Liver (tissue), 9 donors: ENCODE data around the gene FILIP1. TPM values are rescaled to one million over a fixed set of nuclear protein-coding genes. Genes with fewer than 3 reads are reported as not detected.

Experiments used
- DNase-seq: peaks from one replicate; pipeline ENCODE4 v3.0.0-alpha.2; 2017; ENCODE audit warnings: low spot score
- H3K27ac ChIP-seq, 2 donors: one replicate each; pipeline ENCODE4 v1.7.0; 2013; ENCODE audit warnings: inconsistent platforms in 2 of 2, low read length in 2 of 2, control low read depth in 1 of 2, low read depth in 1 of 2, mild to moderate bottlenecking in 1 of 2
- H3K27me3 ChIP-seq, 4 donors: one replicate each; pipeline versions ENCODE4 v1.6.1 to v1.7.0; 2013; ENCODE audit warnings: low read length in 3 of 4, inconsistent platforms in 1 of 4, mild to moderate bottlenecking in 1 of 4, moderate library complexity in 1 of 4; ENCODE audit not compliant: control insufficient read depth in 4 of 4, insufficient read depth in 4 of 4
- H3K36me3 ChIP-seq, 4 donors: one replicate each; pipeline versions ENCODE4 v1.6.1 to v1.7.0; 2013; ENCODE audit warnings: low read length in 3 of 4, mild to moderate bottlenecking in 3 of 4, low read depth in 1 of 4, moderate library complexity in 1 of 4; ENCODE audit not compliant: control insufficient read depth in 4 of 4, insufficient read depth in 3 of 4
- H3K4me1 ChIP-seq, 4 donors: one replicate each; pipeline versions ENCODE4 v1.6.1 to v1.7.0; 2013; ENCODE audit warnings: low read length in 3 of 4, mild to moderate bottlenecking in 3 of 4, moderate library complexity in 1 of 4; ENCODE audit not compliant: control insufficient read depth in 4 of 4, insufficient read depth in 4 of 4
- H3K4me3 ChIP-seq, 3 donors: one replicate each; pipeline versions ENCODE4 v1.6.1 to v1.7.0; 2013; ENCODE audit warnings: low read length in 3 of 3, control low read depth in 1 of 3, low read depth in 1 of 3, mild to moderate bottlenecking in 1 of 3
- H3K9ac ChIP-seq, 2 donors: one replicate each; pipeline ENCODE4 v1.7.0; 2013; ENCODE audit warnings: low read length in 2 of 2, mild to moderate bottlenecking in 2 of 2, moderate library complexity in 2 of 2, control low read depth in 1 of 2, low read depth in 1 of 2
- H3K9me3 ChIP-seq, 4 donors: one replicate each; pipeline versions ENCODE4 v1.6.1 to v1.7.0; 2013; ENCODE audit warnings: low read length in 3 of 4; ENCODE audit not compliant: control insufficient read depth in 4 of 4
- EGR1 ChIP-seq, 2 donors: IDR thresholded peaks; 2 replicates each; pipeline ENCODE4 v1.6.1; 2016 to 2018; ENCODE audit warnings: antibody characterized with exemption in 2 of 2, low read depth in 2 of 2
- FOXA1 ChIP-seq: IDR thresholded peaks from 2 replicates; pipeline ENCODE4 v1.6.1; 2016; ENCODE audit warnings: antibody characterized with exemption
- FOXA2 ChIP-seq: IDR thresholded peaks from 2 replicates; pipeline ENCODE4 v1.6.1; 2016; ENCODE audit warnings: antibody characterized with exemption
- HNF4A ChIP-seq, 2 donors: conservative IDR thresholded peaks; 2 replicates each; pipeline ENCODE4 v1.6.1; 2016; ENCODE audit warnings: antibody characterized with exemption in 2 of 2, mild to moderate bottlenecking in 2 of 2
- HNF4G ChIP-seq: IDR thresholded peaks from 2 replicates; pipeline ENCODE4 v1.6.1; 2016; ENCODE audit warnings: antibody characterized with exemption
- NR2F2 ChIP-seq: IDR thresholded peaks from 2 replicates; pipeline ENCODE4 v1.6.1; 2016; ENCODE audit warnings: antibody characterized with exemption
- RXRA ChIP-seq, 2 donors: IDR thresholded peaks; 2 replicates each; pipeline ENCODE4 v1.6.1; 2017 to 2018; ENCODE audit warnings: antibody characterized with exemption in 2 of 2, mild to moderate bottlenecking in 1 of 2
- SP1 ChIP-seq: IDR thresholded peaks from 2 replicates; pipeline ENCODE4 v1.6.1; 2018; ENCODE audit warnings: antibody characterized with exemption, mild to moderate bottlenecking
- TAF1 ChIP-seq: conservative IDR thresholded peaks from 2 replicates; pipeline ENCODE4 v1.6.1; 2016; ENCODE audit warnings: antibody characterized with exemption, mild to moderate bottlenecking
- YY1 ChIP-seq: IDR thresholded peaks from 2 replicates; pipeline ENCODE4 v1.6.1; 2016; ENCODE audit warnings: antibody characterized with exemption, mild to moderate bottlenecking
- WGBS: extraction: QIAGEN DNeasy Blood & Tissue Kit; methylation state at CpG from one replicate; pipeline ENCODE4 v1.1.7; 2013; 5-methylcytosine and 5-hydroxymethylcytosine counted together
- polyA plus RNA-seq, 2 donors: library from polyadenylated mRNA; stranded (reverse) in 1 of 2; unstranded in 1 of 2; fragments of 200-250 nt in 1 of 2; fragments of >200 nt in 1 of 2; fragmentation: Nextera tagmentation in 1 of 2; extraction: Ambion mirVana in 1 of 2; gene quantifications; one replicate each; pipeline versions ENCODE4 v1.2.1 to v1.2.3, GENCODE V29; 2013 to 2015
- total RNA-seq, 2 donors: library from RNA; depleted of rRNA; stranded (reverse); fragments of >200 nt; gene quantifications; one replicate each; pipeline ENCODE4 v1.2.3, GENCODE V29; 2014
- TF ChIP-seq, protein P1 (sequence below): IDR thresholded peaks from 2 replicates; pipeline ENCODE4 v1.6.1; 2016; ENCODE audit warnings: antibody characterized with exemption, mild to moderate bottlenecking
- TF ChIP-seq, protein P2 (sequence below): IDR thresholded peaks from 2 replicates; pipeline ENCODE4 v1.6.1; 2016; ENCODE audit warnings: antibody characterized with exemption
- TF ChIP-seq, protein P3 (sequence below): fragments of 150-350 bp; IDR thresholded peaks from 2 replicates; pipeline ENCODE4 v1.5.1; 2017; ENCODE audit warnings: improper control_type of control experiment, low read depth, low read length; ENCODE audit not compliant: missing input control
- TF ChIP-seq, protein P4 (sequence below): IDR thresholded peaks from 2 replicates; pipeline ENCODE4 v1.6.1; 2016; ENCODE audit warnings: antibody characterized with exemption
- TF ChIP-seq, protein P5 (sequence below): IDR thresholded peaks from 2 replicates; pipeline ENCODE4 v1.6.1; 2016; ENCODE audit warnings: antibody characterized with exemption
- donor health status: healthy.
- donor health status: healthy.
- donor health status: healthy.
- donor health status: healthy.
- donor health status: healthy.

FILIP1 gene
- total and polyA plus RNA-seq, 4 donors: 0.70 to 2.8 (median 1.1) TPM

DNA sequence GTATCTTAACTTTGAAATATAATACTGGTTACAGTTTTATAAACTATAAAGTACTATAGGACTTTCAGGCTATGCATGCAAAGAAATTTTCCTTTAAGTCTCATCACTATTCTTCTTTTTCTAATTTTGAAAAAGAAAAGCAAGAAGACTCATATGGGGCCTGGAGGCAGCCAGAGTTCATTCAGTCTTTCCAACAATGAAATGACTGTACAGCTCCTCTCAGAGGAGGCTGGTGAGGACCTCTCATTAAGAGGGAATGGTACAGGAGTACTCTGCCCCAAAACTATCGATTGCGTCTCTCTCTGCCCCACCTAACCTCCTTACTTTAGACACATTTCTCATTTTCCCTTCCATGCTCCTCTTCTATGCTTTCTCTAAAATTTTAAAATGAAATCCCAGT, 66.3 kb downstream of the FILIP1 start (continued):
- TF ChIP-seq, protein P1, sequence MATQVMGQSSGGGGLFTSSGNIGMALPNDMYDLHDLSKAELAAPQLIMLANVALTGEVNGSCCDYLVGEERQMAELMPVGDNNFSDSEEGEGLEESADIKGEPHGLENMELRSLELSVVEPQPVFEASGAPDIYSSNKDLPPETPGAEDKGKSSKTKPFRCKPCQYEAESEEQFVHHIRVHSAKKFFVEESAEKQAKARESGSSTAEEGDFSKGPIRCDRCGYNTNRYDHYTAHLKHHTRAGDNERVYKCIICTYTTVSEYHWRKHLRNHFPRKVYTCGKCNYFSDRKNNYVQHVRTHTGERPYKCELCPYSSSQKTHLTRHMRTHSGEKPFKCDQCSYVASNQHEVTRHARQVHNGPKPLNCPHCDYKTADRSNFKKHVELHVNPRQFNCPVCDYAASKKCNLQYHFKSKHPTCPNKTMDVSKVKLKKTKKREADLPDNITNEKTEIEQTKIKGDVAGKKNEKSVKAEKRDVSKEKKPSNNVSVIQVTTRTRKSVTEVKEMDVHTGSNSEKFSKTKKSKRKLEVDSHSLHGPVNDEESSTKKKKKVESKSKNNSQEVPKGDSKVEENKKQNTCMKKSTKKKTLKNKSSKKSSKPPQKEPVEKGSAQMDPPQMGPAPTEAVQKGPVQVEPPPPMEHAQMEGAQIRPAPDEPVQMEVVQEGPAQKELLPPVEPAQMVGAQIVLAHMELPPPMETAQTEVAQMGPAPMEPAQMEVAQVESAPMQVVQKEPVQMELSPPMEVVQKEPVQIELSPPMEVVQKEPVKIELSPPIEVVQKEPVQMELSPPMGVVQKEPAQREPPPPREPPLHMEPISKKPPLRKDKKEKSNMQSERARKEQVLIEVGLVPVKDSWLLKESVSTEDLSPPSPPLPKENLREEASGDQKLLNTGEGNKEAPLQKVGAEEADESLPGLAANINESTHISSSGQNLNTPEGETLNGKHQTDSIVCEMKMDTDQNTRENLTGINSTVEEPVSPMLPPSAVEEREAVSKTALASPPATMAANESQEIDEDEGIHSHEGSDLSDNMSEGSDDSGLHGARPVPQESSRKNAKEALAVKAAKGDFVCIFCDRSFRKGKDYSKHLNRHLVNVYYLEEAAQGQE: no peak
- TF ChIP-seq HNF4G: no peak

DNA sequence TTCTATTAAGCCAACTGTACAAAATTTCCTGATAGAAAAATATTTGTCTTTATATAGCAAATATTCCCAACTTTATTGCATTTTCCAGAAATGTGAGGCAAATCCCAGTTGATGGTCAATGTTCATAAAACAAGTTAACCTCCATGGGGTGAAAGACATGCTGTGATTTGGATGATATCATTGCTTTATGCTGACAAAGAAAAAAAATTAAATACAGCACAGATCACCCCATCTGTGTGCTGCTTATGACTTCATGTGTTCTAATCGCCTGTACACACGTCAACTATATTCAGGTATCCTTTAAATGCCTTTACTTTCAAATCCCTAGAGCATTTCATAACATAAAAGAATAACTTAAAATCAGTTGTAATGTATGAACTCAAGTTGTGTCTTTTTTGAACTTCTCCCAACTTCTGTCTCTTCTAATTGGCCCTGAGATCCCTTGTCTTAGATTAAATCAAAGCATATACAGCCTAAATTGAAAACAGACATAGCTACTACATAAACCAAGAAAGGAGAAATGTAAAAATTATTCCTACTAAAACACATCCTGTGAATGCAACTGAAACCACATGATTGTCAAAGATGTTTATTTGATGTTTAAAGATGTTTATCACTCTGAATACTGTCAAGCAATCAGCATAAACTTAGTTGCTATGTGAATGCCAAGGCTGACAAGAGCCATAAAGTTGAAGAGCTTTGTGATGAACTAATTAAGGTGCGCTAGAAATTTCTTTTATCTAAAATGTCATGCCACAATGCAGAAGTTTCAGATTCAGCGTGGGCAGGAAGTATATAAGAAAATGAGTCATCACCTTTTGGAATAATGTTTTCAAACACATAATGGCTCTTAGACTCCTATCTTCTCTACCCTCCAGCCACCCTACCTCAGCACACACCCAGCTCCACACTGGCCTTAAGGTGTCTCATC, 68.7 kb downstream of the FILIP1 start:
- no peak overlapping the region for H3K27ac ChIP-seq
- H3K9ac ChIP-seq: no peak overlapping the region
- no peaks in the 10 kb centered on the region for H3K36me3 ChIP-seq
- H3K27me3 ChIP-seq: no peaks in the 10 kb centered on the region
- no peak for DNase-seq
- no peaks in the 10 kb centered on the region for H3K9me3 ChIP-seq
- no peaks in the 10 kb centered on the region for H3K4me1 ChIP-seq
- no peak for TF ChIP-seq NR2F2
- no peak overlapping the region for H3K4me3 ChIP-seq
- 76% methylated on average over 4 of the region's 4 CpGs for WGBS

DNA sequence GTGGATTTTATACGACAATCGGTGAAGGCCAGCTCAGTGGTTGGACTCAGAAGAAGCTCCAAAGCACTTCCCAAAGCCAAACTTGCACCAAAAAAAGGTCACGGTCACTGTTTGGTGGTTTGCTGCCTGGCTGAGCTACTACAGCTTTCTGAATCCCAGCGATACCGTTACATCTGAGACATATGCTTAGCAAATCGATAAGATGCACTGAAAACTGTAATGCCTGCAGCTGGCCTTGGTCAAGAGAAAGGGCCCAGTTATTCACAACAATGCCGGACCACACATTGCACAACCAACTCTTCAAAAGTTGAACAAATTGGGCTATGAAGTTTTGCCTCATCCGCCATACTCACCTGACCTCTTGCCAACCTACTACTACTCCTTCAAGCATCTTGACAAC, 70.2 kb downstream of the FILIP1 start:
- H3K4me1 ChIP-seq: no peaks in the 10 kb centered on the region
- H3K4me3 ChIP-seq: no peak overlapping the region
- WGBS: 80% methylated on average over 8 of the region's 8 CpGs
- H3K9me3 ChIP-seq: no peaks in the 10 kb centered on the region
- H3K36me3 ChIP-seq: no peaks in the 10 kb centered on the region
- no peak for DNase-seq
- H3K9ac ChIP-seq: no peak overlapping the region
- no peaks in the 10 kb centered on the region for H3K27me3 ChIP-seq
- H3K27ac ChIP-seq: no peak overlapping the region
- TF ChIP-seq, protein P2, sequence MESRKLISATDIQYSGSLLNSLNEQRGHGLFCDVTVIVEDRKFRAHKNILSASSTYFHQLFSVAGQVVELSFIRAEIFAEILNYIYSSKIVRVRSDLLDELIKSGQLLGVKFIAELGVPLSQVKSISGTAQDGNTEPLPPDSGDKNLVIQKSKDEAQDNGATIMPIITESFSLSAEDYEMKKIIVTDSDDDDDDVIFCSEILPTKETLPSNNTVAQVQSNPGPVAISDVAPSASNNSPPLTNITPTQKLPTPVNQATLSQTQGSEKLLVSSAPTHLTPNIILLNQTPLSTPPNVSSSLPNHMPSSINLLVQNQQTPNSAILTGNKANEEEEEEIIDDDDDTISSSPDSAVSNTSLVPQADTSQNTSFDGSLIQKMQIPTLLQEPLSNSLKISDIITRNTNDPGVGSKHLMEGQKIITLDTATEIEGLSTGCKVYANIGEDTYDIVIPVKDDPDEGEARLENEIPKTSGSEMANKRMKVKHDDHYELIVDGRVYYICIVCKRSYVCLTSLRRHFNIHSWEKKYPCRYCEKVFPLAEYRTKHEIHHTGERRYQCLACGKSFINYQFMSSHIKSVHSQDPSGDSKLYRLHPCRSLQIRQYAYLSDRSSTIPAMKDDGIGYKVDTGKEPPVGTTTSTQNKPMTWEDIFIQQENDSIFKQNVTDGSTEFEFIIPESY: no peak
- TF ChIP-seq SP1 (no peak), EGR1 (IDR thresholded peaks at IDR 0.05; ENCODE audit: low read depth in 2 of 2) (no peak), YY1 (no peak), HNF4G (no peak), FOXA1 (no peak), HNF4A (conservative IDR thresholded peaks at IDR 0.05) (no peak), NR2F2 (no peak), RXRA (IDR thresholded peaks at IDR 0.05) (no peak), TAF1 (no peak), FOXA2 (no peak)
- TF ChIP-seq, protein P3, sequence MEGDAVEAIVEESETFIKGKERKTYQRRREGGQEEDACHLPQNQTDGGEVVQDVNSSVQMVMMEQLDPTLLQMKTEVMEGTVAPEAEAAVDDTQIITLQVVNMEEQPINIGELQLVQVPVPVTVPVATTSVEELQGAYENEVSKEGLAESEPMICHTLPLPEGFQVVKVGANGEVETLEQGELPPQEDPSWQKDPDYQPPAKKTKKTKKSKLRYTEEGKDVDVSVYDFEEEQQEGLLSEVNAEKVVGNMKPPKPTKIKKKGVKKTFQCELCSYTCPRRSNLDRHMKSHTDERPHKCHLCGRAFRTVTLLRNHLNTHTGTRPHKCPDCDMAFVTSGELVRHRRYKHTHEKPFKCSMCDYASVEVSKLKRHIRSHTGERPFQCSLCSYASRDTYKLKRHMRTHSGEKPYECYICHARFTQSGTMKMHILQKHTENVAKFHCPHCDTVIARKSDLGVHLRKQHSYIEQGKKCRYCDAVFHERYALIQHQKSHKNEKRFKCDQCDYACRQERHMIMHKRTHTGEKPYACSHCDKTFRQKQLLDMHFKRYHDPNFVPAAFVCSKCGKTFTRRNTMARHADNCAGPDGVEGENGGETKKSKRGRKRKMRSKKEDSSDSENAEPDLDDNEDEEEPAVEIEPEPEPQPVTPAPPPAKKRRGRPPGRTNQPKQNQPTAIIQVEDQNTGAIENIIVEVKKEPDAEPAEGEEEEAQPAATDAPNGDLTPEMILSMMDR: no peak
- TF ChIP-seq, protein P4, sequence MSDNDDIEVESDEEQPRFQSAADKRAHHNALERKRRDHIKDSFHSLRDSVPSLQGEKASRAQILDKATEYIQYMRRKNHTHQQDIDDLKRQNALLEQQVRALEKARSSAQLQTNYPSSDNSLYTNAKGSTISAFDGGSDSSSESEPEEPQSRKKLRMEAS: no peak
- TF ChIP-seq, protein P5, sequence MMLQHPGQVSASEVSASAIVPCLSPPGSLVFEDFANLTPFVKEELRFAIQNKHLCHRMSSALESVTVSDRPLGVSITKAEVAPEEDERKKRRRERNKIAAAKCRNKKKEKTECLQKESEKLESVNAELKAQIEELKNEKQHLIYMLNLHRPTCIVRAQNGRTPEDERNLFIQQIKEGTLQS: no peak
